Measurements from ENCODE around the gene MS4A14. TPM values are rescaled to one million over a fixed set of nuclear protein-coding genes. Genes with fewer than 3 reads are reported as not detected.

MS4A14 gene
- total and polyA plus RNA-seq, 2 experiments from 2014 or later = not detected

GRCh38 chr11:60420015-60420414 lies 23.8 kb downstream of the MS4A14 start (continued):
- TF ChIP-seq, protein P1, sequence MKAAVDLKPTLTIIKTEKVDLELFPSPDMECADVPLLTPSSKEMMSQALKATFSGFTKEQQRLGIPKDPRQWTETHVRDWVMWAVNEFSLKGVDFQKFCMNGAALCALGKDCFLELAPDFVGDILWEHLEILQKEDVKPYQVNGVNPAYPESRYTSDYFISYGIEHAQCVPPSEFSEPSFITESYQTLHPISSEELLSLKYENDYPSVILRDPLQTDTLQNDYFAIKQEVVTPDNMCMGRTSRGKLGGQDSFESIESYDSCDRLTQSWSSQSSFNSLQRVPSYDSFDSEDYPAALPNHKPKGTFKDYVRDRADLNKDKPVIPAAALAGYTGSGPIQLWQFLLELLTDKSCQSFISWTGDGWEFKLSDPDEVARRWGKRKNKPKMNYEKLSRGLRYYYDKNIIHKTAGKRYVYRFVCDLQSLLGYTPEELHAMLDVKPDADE (IDR thresholded peaks at IDR 0.05) = no peak

DNA sequence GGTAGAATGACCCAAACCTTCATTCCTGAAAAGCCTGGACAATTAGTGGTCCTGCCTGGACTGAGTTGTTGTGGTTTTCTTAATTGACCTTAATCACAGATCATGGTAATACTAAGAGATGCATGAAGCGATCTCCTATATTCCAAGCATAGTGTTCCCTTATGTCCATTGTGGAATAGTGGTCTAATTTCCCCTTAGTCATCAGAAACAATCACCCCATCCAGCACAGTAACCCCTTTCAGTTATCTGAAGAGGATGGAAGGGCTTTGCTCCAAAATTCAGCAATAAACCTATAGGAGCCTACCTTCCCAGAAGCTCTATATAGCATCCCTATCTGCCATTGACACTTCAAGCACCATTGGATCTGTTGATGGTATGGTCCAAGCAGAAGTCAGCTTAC lies 26.4 kb downstream of the MS4A14 start:
- H3K4me3 Mint-ChIP-seq = no peak overlapping the region
- H3K36me3 Mint-ChIP-seq (ENCODE audit: low read depth) = peaks cover 4% of the 10 kb centered on the region; the same call in 1 of the 3 replicates
- no peak for TF ChIP-seq STAT1 (IDR thresholded peaks at IDR 0.05; ENCODE audit: unreplicated experiment)
- no peak for TF ChIP-seq EZH2phosphoT487 (IDR thresholded peaks at IDR 0.05; ENCODE audit: unreplicated experiment)
- TF ChIP-seq, protein P2, sequence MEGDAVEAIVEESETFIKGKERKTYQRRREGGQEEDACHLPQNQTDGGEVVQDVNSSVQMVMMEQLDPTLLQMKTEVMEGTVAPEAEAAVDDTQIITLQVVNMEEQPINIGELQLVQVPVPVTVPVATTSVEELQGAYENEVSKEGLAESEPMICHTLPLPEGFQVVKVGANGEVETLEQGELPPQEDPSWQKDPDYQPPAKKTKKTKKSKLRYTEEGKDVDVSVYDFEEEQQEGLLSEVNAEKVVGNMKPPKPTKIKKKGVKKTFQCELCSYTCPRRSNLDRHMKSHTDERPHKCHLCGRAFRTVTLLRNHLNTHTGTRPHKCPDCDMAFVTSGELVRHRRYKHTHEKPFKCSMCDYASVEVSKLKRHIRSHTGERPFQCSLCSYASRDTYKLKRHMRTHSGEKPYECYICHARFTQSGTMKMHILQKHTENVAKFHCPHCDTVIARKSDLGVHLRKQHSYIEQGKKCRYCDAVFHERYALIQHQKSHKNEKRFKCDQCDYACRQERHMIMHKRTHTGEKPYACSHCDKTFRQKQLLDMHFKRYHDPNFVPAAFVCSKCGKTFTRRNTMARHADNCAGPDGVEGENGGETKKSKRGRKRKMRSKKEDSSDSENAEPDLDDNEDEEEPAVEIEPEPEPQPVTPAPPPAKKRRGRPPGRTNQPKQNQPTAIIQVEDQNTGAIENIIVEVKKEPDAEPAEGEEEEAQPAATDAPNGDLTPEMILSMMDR (conservative IDR thresholded peaks at IDR 0.05; ENCODE audit: low read depth in 2 of 2) = no peak
- TF ChIP-seq NANOG (IDR thresholded peaks at IDR 0.05; ENCODE audit: borderline replicate concordance) = no peak
- TF ChIP-seq ZNF462 (CRISPR knock-in tag; IDR thresholded peaks at IDR 0.05) = no peak
- TF ChIP-seq CREB1 (CRISPR knock-in tag; IDR thresholded peaks at IDR 0.05; ENCODE audit: low read depth) = no peak
- TF ChIP-seq, protein P3, sequence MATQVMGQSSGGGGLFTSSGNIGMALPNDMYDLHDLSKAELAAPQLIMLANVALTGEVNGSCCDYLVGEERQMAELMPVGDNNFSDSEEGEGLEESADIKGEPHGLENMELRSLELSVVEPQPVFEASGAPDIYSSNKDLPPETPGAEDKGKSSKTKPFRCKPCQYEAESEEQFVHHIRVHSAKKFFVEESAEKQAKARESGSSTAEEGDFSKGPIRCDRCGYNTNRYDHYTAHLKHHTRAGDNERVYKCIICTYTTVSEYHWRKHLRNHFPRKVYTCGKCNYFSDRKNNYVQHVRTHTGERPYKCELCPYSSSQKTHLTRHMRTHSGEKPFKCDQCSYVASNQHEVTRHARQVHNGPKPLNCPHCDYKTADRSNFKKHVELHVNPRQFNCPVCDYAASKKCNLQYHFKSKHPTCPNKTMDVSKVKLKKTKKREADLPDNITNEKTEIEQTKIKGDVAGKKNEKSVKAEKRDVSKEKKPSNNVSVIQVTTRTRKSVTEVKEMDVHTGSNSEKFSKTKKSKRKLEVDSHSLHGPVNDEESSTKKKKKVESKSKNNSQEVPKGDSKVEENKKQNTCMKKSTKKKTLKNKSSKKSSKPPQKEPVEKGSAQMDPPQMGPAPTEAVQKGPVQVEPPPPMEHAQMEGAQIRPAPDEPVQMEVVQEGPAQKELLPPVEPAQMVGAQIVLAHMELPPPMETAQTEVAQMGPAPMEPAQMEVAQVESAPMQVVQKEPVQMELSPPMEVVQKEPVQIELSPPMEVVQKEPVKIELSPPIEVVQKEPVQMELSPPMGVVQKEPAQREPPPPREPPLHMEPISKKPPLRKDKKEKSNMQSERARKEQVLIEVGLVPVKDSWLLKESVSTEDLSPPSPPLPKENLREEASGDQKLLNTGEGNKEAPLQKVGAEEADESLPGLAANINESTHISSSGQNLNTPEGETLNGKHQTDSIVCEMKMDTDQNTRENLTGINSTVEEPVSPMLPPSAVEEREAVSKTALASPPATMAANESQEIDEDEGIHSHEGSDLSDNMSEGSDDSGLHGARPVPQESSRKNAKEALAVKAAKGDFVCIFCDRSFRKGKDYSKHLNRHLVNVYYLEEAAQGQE (IDR thresholded peaks at IDR 0.05; ENCODE audit: unreplicated experiment) = no peak
- TF ChIP-seq JUNB (IDR thresholded peaks at IDR 0.05; ENCODE audit: unreplicated experiment) = no peak
- H3K9me2 ChIP-seq (ENCODE audit: insufficient read depth) = peaks cover 3% of the 10 kb centered on the region; the same call in 1 of the 2 replicates
- no peaks in the 10 kb centered on the region for H3K4me1 Mint-ChIP-seq
- H3F3A ChIP-seq (replicated peaks; ENCODE audit: low read depth) = no peaks in the 10 kb centered on the region
- no peaks in the 10 kb centered on the region for H3K27me3 Mint-ChIP-seq (ENCODE audit: insufficient read depth, low read depth, poor library complexity)
- H3K4me1 ChIP-seq (ENCODE audit: insufficient read depth) = no peaks in the 10 kb centered on the region
- no peaks in the 10 kb centered on the region for H3K27me3 ChIP-seq (ENCODE audit: insufficient read depth)
- DNase-seq (ENCODE audit: low spot score) (no peak), ATAC-seq (no peak)
- H3K4me3 ChIP-seq = no peak overlapping the region
- H2AFZ ChIP-seq = no peak overlapping the region
- H3K4me2 ChIP-seq = no peak overlapping the region
- peaks cover 12% of the 10 kb centered on the region; the same call in 2 of the 3 replicates for H3K9me3 Mint-ChIP-seq
- no peak overlapping the region for H3K27ac ChIP-seq (ENCODE audit: low read depth)
- no peaks in the 10 kb centered on the region for H3K36me3 ChIP-seq (ENCODE audit: insufficient read depth)
- no peaks in the 10 kb centered on the region for H3K79me2 ChIP-seq (replicated peaks; ENCODE audit: insufficient read depth)
- no peak overlapping the region for H3K27ac Mint-ChIP-seq
- H4K20me1 ChIP-seq (replicated peaks; ENCODE audit: insufficient read depth) = no peaks in the 10 kb centered on the region
